Muscle layer of duodenum (tissue), 2 donors: ENCODE results near the gene OTOR.

ENCODE experiments used
- H3K27ac ChIP-seq: one replicate; pipeline ENCODE4 v1.7.0; 2013; ENCODE audit warnings: mild to moderate bottlenecking, low read length
- H3K27me3 ChIP-seq: one replicate; pipeline ENCODE4 v1.7.0; 2013; ENCODE audit warnings: low read depth, mild to moderate bottlenecking, control low read depth, low read length
- H3K36me3 ChIP-seq, 2 donors: one replicate each; pipeline ENCODE4 v1.7.0; 2013; ENCODE audit warnings: low read length in 2 of 2, control low read depth in 1 of 2, mild to moderate bottlenecking in 1 of 2; ENCODE audit not compliant: insufficient read depth in 2 of 2, control insufficient read depth in 1 of 2
- H3K4me1 ChIP-seq, 2 donors: one replicate each; pipeline ENCODE4 v1.7.0; 2013; ENCODE audit warnings: low read length in 2 of 2, mild to moderate bottlenecking in 2 of 2, control low read depth in 1 of 2, moderate library complexity in 1 of 2; ENCODE audit not compliant: insufficient read depth in 2 of 2, control insufficient read depth in 1 of 2
- H3K4me3 ChIP-seq, 2 donors: one replicate each; pipeline ENCODE4 v1.7.0; 2013; ENCODE audit warnings: low read length in 2 of 2, low read depth in 1 of 2, mild to moderate bottlenecking in 1 of 2
- H3K9me3 ChIP-seq, 2 donors: one replicate each; pipeline ENCODE4 v1.7.0; 2013; ENCODE audit warnings: low read length in 2 of 2, control low read depth in 1 of 2, mild to moderate bottlenecking in 1 of 2; ENCODE audit not compliant: control insufficient read depth in 1 of 2
- donor health status: healthy.

The OTOR gene

DNA sequence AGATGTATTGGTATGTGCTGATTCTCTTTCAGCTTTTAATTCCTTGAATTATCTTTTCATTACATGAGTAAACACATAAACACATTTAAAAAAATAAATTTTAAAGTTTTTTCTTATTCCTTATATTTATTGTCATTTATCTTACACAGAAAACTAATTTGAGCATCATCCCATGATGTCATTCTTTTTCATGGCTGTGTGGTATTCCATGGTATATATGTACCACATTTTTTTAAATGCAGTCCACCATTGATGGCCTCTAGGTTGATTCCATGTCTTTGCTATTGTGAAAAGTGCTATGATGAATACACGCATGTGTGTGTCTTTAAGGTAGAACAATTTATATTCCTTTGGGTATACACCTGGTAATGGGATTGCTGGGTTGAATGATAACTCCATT, 33.3 kb downstream of the OTOR start:
- no peak overlapping the region for H3K27ac ChIP-seq
- no peaks in the 10 kb centered on the region for H3K36me3 ChIP-seq
- H3K27me3 ChIP-seq = no peaks in the 10 kb centered on the region
- peaks cover 0 to 8% of the 10 kb centered on the region in 2 donors for H3K9me3 ChIP-seq
- H3K4me1 ChIP-seq = no peaks in the 10 kb centered on the region
- no peak overlapping the region for H3K4me3 ChIP-seq

GRCh38 chr20:16785226-16785625, 37.1 kb downstream of the OTOR start:
- Histone ChIP-seq H3K27ac (no peak overlapping the region), H3K27me3 (no peaks in the 10 kb centered on the region), H3K4me3 (no peak overlapping the region), H3K36me3 (no peaks in the 10 kb centered on the region), H3K4me1 (no peaks in the 10 kb centered on the region), H3K9me3 (peaks cover 0 to 8% of the 10 kb centered on the region in 2 donors)
